Raji (cell line): Measurements from ENCODE around the gene TATDN2.

Experiments used
- POLR2A ChIP-seq: IDR thresholded peaks from 2 replicates; pipeline ENCODE4 v1.6.1; 2011; ENCODE audit warnings: low read depth, low read length, control low read depth; ENCODE audit not compliant: insufficient read depth

Gene TATDN2

GRCh38 chr3:10273702-10274305 is 25.5 kb downstream of the TATDN2 start:
- TF ChIP-seq POLR2A: no peak

DNA sequence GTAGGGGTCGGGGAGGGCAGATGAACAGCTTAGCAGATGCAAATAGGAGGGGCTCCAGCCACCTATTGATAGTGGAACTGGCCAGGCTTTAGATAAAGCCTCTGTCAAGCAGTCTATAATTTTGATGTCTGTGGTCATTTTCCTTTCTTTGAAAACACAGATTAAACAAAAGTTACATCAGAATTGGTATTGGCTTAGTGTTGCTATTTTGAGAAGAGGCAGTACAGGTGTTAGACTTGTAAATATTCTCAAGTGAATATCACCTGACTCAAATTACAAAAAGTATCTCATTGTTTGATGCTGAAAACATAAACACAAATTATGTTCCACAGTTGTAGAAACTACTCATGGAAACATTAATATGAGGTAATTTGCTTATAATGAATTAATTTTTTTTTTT is 26.3 kb downstream of the TATDN2 start:
- no peak for TF ChIP-seq POLR2A

- TF ChIP-seq POLR2A: no peak
These were observed 28.9 kb downstream of the TATDN2 start for GRCh38 chr3:10277115-10277625.

GRCh38 chr3:10278501-10278900 is 30.2 kb downstream of the TATDN2 start:
- no peak for TF ChIP-seq POLR2A

DNA sequence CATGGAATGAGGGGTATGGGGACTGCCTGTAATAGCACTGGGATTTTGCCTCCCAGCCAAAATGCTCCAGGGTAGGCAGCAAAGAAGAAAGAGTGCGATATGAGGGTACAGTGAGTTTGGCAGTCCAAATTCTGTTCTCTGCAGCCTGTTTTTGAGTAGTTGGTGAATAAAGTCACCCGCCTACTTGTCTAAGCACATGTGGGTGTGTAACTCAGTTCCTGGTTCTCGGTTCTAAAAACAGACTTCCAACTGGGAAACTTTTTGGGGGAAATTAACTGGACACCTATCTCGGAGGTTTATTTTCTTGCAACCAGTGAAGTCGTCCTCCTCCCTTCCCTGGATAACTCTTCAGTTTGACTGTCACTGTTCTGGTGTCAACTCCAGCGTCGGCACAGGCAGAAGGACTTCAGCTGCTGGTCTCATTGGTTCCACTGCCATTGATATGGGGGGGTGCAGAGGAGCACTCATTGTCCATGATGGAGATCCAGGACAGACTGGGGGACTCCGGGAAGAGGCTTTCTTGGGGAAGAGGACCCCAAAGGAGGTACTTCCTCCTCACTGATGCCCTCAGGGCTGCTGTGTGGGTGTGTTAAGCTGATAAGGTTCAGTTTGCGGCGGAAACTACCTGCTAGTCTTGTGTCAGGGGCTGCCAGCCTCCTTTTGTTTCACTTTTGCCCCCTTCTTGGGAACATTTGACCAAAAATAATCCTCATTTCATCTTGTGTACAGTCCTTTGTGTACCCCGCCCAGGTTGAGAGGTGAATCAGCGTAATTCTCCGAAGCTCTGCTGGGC is 31.3 kb downstream of the TATDN2 start:
- TF ChIP-seq POLR2A: no peak

GRCh38 chr3:10280177-10280529 is 31.9 kb downstream of the TATDN2 start:
- no peak for TF ChIP-seq POLR2A

- TF ChIP-seq POLR2A: no peak
These were observed 32.3 kb downstream of the TATDN2 start for GRCh38 chr3:10280571-10280970.

- no peak for TF ChIP-seq POLR2A
These were observed 33.7 kb downstream of the TATDN2 start for GRCh38 chr3:10281951-10282350.

DNA sequence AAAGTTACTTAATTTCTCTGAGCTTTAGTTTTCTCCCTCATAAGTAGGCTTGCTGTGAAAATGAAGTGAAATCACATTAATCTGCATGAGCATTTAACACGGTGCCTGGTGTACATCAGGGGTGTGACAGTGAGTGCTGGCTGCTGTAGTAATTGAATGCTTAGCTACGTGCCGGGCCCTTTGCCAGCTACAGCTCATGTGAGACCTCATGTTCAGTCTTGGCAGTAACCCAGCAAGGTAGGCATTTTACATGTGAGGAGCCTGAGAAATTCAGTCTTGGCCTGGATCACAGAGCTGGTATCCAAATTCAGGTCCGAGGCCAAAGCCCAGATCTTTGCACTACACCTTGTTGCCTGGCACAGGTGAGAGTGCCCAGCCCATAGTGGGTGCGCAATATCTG is 35.4 kb downstream of the TATDN2 start:
- TF ChIP-seq POLR2A: no peak

DNA sequence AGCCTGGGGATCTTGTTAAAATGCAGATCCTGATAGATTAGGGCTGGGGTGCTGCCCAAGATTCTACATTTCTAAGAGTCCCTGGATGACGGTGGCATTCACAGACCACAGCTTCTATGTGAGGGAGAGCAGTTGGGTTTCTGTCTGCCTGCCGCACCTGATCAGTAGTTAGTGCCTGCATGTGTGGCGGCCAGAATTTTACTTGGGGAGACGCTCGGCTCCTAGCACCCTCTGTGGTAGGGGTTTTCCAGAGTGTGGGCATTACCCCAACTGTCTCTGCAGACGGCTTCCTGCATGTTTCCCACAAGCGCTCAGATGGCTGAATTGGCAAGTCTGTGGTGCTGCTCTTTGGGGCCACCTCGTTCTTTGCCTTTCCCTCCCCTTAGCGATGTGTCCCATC is 36.2 kb downstream of the TATDN2 start:
- no peak for TF ChIP-seq POLR2A

DNA sequence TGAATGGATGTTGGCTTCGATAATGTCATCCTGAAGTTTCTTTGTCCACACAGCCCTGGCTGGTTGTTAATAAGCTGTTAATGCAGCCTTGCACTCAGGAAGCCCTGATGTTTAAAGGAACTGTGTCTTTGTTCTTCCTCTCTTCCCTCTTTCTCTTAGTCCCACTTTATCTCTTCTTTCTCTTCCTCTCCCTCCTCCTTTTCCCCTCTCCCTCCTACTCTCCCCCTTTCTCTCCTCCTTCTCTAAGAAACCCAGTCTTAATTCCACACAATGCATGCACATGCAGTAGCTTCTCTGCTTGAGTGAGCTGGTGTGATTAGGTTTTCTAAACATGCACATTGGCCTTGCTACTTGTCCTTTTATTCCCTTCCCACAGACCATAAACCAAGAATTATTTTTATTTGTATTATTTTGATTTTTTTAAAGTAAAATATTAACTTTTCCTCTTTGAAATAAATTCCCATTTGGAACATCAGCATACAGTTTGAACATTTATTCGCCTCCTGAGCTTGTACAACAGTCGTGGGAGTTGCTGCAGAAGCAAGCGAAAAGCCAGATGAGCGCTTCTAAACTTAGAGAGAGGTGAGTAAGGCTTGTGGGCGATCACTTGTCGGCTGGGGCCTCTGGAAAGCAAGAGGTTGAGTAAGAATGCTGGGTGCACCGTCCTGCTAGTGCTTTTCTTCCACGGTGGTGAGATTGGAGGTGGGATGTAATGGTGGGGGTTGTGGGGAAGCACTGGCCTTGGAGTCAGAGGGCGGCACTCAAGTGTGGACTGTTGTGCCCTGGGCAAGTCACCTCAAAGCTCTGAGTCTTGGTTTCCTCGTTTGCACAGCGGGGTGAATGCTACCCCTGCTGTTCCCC is 37.2 kb downstream of the TATDN2 start:
- TF ChIP-seq POLR2A: no peak

DNA sequence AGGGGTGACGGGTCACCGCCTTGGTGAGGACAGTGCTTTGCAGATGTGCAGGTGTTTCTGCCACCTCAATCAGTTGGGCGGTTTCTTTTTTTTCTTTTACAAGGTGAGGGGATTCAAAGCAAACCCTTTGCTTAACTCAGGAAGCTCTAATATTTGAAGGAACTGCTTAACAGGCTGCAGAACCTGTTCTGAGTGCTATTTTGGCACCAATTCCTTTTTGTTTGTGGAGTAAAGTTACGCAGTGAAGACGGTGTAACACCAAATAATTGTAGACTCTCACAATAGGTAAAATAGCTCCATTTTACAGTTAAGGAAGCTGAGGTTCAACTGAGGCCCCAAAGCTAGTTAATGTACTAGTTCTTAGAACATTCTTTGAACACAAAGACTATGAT is 37.9 kb downstream of the TATDN2 start:
- no peak for TF ChIP-seq POLR2A

GRCh38 chr3:10286596-10287295 is 38.5 kb downstream of the TATDN2 start:
- no peak for TF ChIP-seq POLR2A

- no peak for TF ChIP-seq POLR2A
These were observed 39.8 kb downstream of the TATDN2 start for GRCh38 chr3:10287936-10288574.

DNA sequence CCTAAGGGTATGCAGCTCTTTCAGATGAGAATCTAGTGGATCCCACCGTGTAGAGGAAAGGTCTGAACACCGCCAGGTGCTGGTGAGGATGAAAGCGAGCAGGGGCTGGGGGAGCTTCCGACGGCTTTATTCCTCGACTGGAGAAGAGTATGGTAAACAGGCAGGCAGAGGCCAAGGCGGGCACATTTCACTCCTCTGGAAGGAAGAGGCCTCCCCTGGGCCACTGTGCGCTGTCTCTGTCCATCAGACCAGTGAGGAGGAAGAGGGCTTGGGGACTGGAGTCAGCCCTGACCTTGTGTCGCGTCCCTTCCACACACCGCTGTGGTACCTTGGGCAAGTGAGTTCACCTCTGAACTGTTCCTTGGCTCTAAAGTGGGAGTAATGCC is 40.3 kb downstream of the TATDN2 start:
- no peak for TF ChIP-seq POLR2A
